CD4-positive, alpha-beta memory T cell (primary cell): ENCODE results near the gene GUCA1A. TPM values are rescaled to one million over a fixed set of nuclear protein-coding genes. Genes with fewer than 3 reads are reported as not detected.
A peak's percentile ranks its signal among the peaks of the same experiment; 100 is the strongest.
"Not testable (repeated sequence)": the region's sequence is repeated elsewhere in the genome, so short reads cannot be mapped to it uniquely, and the experiment has no call there.

ENCODE experiments used
- CTCF ChIA-PET: fragments of 350-600 bp; sonication (Branson Sonifier 250); formaldehyde crosslinking; loops from one replicate; lab custom pipeline; 2021; ENCODE audit warnings: inconsistent platforms; ENCODE audit not compliant: partially characterized antibody; lab: Charles Lee
- POLR2A ChIA-PET: fragments of 350-600 bp; sonication (Branson Sonifier 250); formaldehyde crosslinking; loops from one replicate; lab custom pipeline; 2021; ENCODE audit not compliant: partially characterized antibody; lab: Charles Lee
- DNase-seq, 5 donors: peaks; one replicate each; pipeline versions ENCODE4 v3.0.0 to v3.0.0-alpha.2; 2020 to 2022; ENCODE audit warnings: mixed read lengths in 1 of 5
- H3K27ac ChIP-seq: one replicate; pipeline ENCODE4 v1.7.0; 2013; ENCODE audit warnings: low read depth, low read length
- H3K27me3 ChIP-seq: 2 replicates; pipeline ENCODE4 v1.7.0; 2013; ENCODE audit warnings: mild to moderate bottlenecking, low read length, moderate library complexity; ENCODE audit not compliant: insufficient read depth
- H3K36me3 ChIP-seq: 2 replicates; pipeline ENCODE4 v1.7.0; 2013; ENCODE audit warnings: mild to moderate bottlenecking, low read length, moderate library complexity; ENCODE audit not compliant: insufficient read depth
- H3K4me1 ChIP-seq: 2 replicates; pipeline ENCODE4 v1.7.0; 2013; ENCODE audit warnings: mild to moderate bottlenecking, low read length, moderate library complexity; ENCODE audit not compliant: insufficient read depth
- H3K4me3 ChIP-seq, 2 donors: one replicate each; pipeline ENCODE4 v1.7.0; 2013; ENCODE audit warnings: low read length in 2 of 2, mild to moderate bottlenecking in 1 of 2
- H3K9me3 ChIP-seq, 2 donors: one replicate each; pipeline ENCODE4 v1.7.0; 2013; ENCODE audit warnings: low read length in 2 of 2, control low read depth in 1 of 2; ENCODE audit not compliant: control insufficient read depth in 1 of 2
- H3K27ac Mint-ChIP-seq, 7 donors: one replicate each; pipeline ENCODE4 v1.8.0; 2020 to 2021; ENCODE audit warnings: mixed read lengths in 7 of 7, mild to moderate bottlenecking in 6 of 7, inconsistent platforms in 3 of 7, moderate library complexity in 3 of 7
- H3K27me3 Mint-ChIP-seq, 2 donors: one replicate each; pipeline ENCODE4 v1.8.0; 2020 to 2021; ENCODE audit warnings: mixed read lengths in 2 of 2
- H3K36me3 Mint-ChIP-seq, 2 donors: one replicate each; pipeline ENCODE4 v1.8.0; 2020 to 2021; ENCODE audit warnings: mixed read lengths in 2 of 2, inconsistent platforms in 1 of 2, mild to moderate bottlenecking in 1 of 2
- H3K4me1 Mint-ChIP-seq, 4 donors: one replicate each; pipeline ENCODE4 v1.8.0; 2020 to 2021; ENCODE audit warnings: mixed read lengths in 4 of 4, mild to moderate bottlenecking in 1 of 4
- H3K4me3 Mint-ChIP-seq, 8 donors: one replicate each; pipeline ENCODE4 v1.8.0; 2020 to 2021; ENCODE audit warnings: mixed read lengths in 8 of 8, mild to moderate bottlenecking in 7 of 8, moderate library complexity in 6 of 8, inconsistent platforms in 3 of 8
- H3K9me3 Mint-ChIP-seq, 8 donors: one replicate each; pipeline ENCODE4 v1.8.0; 2020 to 2021; ENCODE audit warnings: mixed read lengths in 8 of 8, mild to moderate bottlenecking in 5 of 8, inconsistent platforms in 3 of 8, moderate library complexity in 1 of 8
- intact Hi-C: fragments of 100-400 bp; cut with micrococcal nuclease; formaldehyde crosslinking; loops from one replicate; pipeline ENCODE4 v1.15.1; 2023
- polyA plus RNA-seq, 2 donors: library from polyadenylated mRNA; unstranded; fragments of 300-500 nt; fragmentation: Illumina TruSeq; gene quantifications; one replicate each; pipeline ENCODE4 v1.2.3, GENCODE V29; 2021
- total RNA-seq, 2 experiments: library from RNA; stranded (reverse); gene quantifications; one replicate each; pipeline ENCODE4 v1.2.3, GENCODE V29; 2021

The GUCA1A gene
- total and polyA plus RNA-seq, 4 experiments from 2014 or later = not detected

- H3K27me3 Mint-ChIP-seq, H3K4me3 Mint-ChIP-seq, H3K4me3 ChIP-seq, H3K27me3 ChIP-seq, H3K4me1 Mint-ChIP-seq, intact Hi-C loops, H3K4me1 ChIP-seq, H3K27ac ChIP-seq, CTCF ChIA-PET, POLR2A ChIA-PET, DNase-seq, H3K9me3 ChIP-seq, H3K27ac Mint-ChIP-seq, H3K9me3 Mint-ChIP-seq: not testable (repeated sequence)
- peaks cover 45 to 62% of the 10 kb centered on the region in 2 donors for H3K36me3 Mint-ChIP-seq
- H3K36me3 ChIP-seq = peaks cover 39% of the 10 kb centered on the region
Observed at GRCh38 chr6:42207559-42207958, 34.4 kb downstream of the GUCA1A start.

GRCh38 chr6:42210551-42210950, 37.4 kb downstream of the GUCA1A start:
- POLR2A ChIA-PET = no interaction called here
- Mint-ChIP-seq H3K27me3 (no peaks in the 10 kb centered on the region), H3K27ac (no peak overlapping the region), H3K4me3 (no peak overlapping the region), H3K36me3 (peaks cover 46 to 63% of the 10 kb centered on the region in 2 donors), H3K9me3 (no peaks in the 10 kb centered on the region), H3K4me1 (peaks cover 3 to 7% (median 5%) of the 10 kb centered on the region in 4 donors)
- H3K4me1 ChIP-seq = peaks cover 11% of the 10 kb centered on the region
- intact Hi-C loops = loop anchor here (10.0 kb wide), 1 partner anchor 166 kb away; no protein-coding TSS in a partner anchor
- H3K27ac ChIP-seq = no peak overlapping the region
- H3K27me3 ChIP-seq = no peaks in the 10 kb centered on the region
- H3K9me3 ChIP-seq = no peaks in the 10 kb centered on the region
- peaks cover 55% of the 10 kb centered on the region for H3K36me3 ChIP-seq
- DNase-seq = no peak
- CTCF ChIA-PET = interaction anchor here (1.9 kb wide), 1 partner anchor 337 kb away, joined by 6 read pairs; no protein-coding TSS in a partner anchor
- H3K4me3 ChIP-seq = no peak overlapping the region

- CTCF ChIA-PET = interaction anchor here (0.6 to 1.9 kb wide), 2 partner anchors 336 to 390 kb away, joined by 3 to 6 read pairs; no protein-coding TSS in a partner anchor
- Histone ChIP-seq H3K4me1 (peaks cover 23% of the 10 kb centered on the region), H3K27ac (no peak overlapping the region), H3K4me3 (no peak overlapping the region), H3K9me3 (no peaks in the 10 kb centered on the region), H3K36me3 (peaks cover 55% of the 10 kb centered on the region), H3K27me3 (no peaks in the 10 kb centered on the region)
- Mint-ChIP-seq H3K9me3 (no peaks in the 10 kb centered on the region), H3K4me3 (no peak overlapping the region), H3K4me1 (peaks cover 6 to 19% (median 14%) of the 10 kb centered on the region in 4 donors), H3K27me3 (no peaks in the 10 kb centered on the region), H3K27ac (no peak overlapping the region), H3K36me3 (peaks cover 41 to 55% of the 10 kb centered on the region in 2 donors)
- POLR2A ChIA-PET = no interaction called here
- DNase-seq = no peak
- intact Hi-C loops = loop anchor here (10.0 kb wide), 1 partner anchor 167 kb away; no protein-coding TSS in a partner anchor
Observed at GRCh38 chr6:42211726-42212125, 38.6 kb downstream of the GUCA1A start.

GRCh38 chr6:42212442-42212841, 39.3 kb downstream of the GUCA1A start:
- H3K4me3 ChIP-seq = no peak overlapping the region
- H3K4me1 Mint-ChIP-seq = peaks cover 9 to 24% (median 17%) of the 10 kb centered on the region in 4 donors
- intact Hi-C loops = loop anchor here (10.0 kb wide), 1 partner anchor 168 kb away; no protein-coding TSS in a partner anchor
- H3K9me3 ChIP-seq = no peaks in the 10 kb centered on the region
- H3K27ac ChIP-seq = no peak overlapping the region
- peaks cover 39 to 54% of the 10 kb centered on the region in 2 donors for H3K36me3 Mint-ChIP-seq
- DNase-seq = no peak
- ChIA-PET POLR2A (no interaction called here), CTCF (interaction anchor here (0.6 to 1.9 kb wide), 3 partner anchors 335 to 390 kb away, joined by 3 to 6 read pairs (median 4); no protein-coding TSS in a partner anchor)
- peaks cover 55% of the 10 kb centered on the region for H3K36me3 ChIP-seq
- no peak overlapping the region for H3K4me3 Mint-ChIP-seq
- no peak overlapping the region for H3K27ac Mint-ChIP-seq
- no peaks in the 10 kb centered on the region for H3K27me3 Mint-ChIP-seq
- H3K9me3 Mint-ChIP-seq = no peaks in the 10 kb centered on the region
- no peaks in the 10 kb centered on the region for H3K27me3 ChIP-seq
- peaks cover 29% of the 10 kb centered on the region for H3K4me1 ChIP-seq

- Mint-ChIP-seq H3K4me1 (peaks cover 12 to 28% (median 20%) of the 10 kb centered on the region in 4 donors), H3K36me3 (peaks cover 18 to 25% of the 10 kb centered on the region in 2 donors), H3K27ac (peak overlapping the region in 6 of 7 donors; percentile 6 to 82 (median 54)), H3K4me3 (peak overlapping the region; percentile 61 to 81 (median 76))
- not testable (repeated sequence) for H3K9me3 ChIP-seq, H3K27me3 ChIP-seq, DNase-seq, H3K4me3 ChIP-seq, H3K27me3 Mint-ChIP-seq, H3K27ac ChIP-seq, H3K9me3 Mint-ChIP-seq
- intact Hi-C loops = loop anchor here (10.0 kb wide), 1 partner anchor 172 kb away; no protein-coding TSS in a partner anchor
- ChIA-PET POLR2A (interaction anchor here (1.1 to 2.3 kb wide), 7 partner anchors 173 to 663 kb away, joined by 3 to 8 read pairs (median 6); partner anchors contain the start of genes BYSL, MED20, RPL7L1 and TOMM6), CTCF (interaction anchor here (1.1 to 5.4 kb wide), 8 partner anchors 10 to 431 kb away, joined by 3 to 59 read pairs (median 5); partner anchors contain the start of genes MED20 and TOMM6)
- Histone ChIP-seq H3K36me3 (peaks cover 25% of the 10 kb centered on the region), H3K4me1 (peaks cover 29% of the 10 kb centered on the region)
Observed at GRCh38 chr6:42216495-42216894, 43.3 kb downstream of the GUCA1A start.

- Mint-ChIP-seq H3K4me1 (peaks cover 12 to 28% (median 20%) of the 10 kb centered on the region in 4 donors), H3K27me3 (no peaks in the 10 kb centered on the region), H3K4me3 (peak overlapping the region; percentile 95 to 99 (median 98)), H3K9me3 (no peaks in the 10 kb centered on the region), H3K27ac (peak overlapping the region; percentile 90 to 98 (median 97)), H3K36me3 (peaks cover 18 to 21% of the 10 kb centered on the region in 2 donors)
- H3K4me3 ChIP-seq = peak overlapping the region; percentile 71 to 72
- H3K4me1 ChIP-seq = peaks cover 29% of the 10 kb centered on the region
- intact Hi-C loops = loop anchor here (1.0 to 10.0 kb wide), 9 partner anchors 172 to 662 kb away; partner anchors contain the start of genes BYSL, MED20, PRICKLE4 and RPL7L1
- CTCF ChIA-PET = interaction anchor here (0.7 to 5.4 kb wide), 12 partner anchors 9 to 431 kb away, joined by 3 to 59 read pairs (median 4); partner anchors contain the start of genes MED20, TAF8 and TOMM6
- H3K36me3 ChIP-seq = peaks cover 18% of the 10 kb centered on the region
- H3K27ac ChIP-seq = peak overlapping the region; percentile 81
- DNase-seq = no peak
- H3K9me3 ChIP-seq = no peaks in the 10 kb centered on the region
- POLR2A ChIA-PET = interaction anchor here (0.8 to 2.3 kb wide), 9 partner anchors 8 to 662 kb away, joined by 3 to 8 read pairs (median 4); partner anchors contain the start of genes BYSL, MED20, RPL7L1 and TOMM6
- no peaks in the 10 kb centered on the region for H3K27me3 ChIP-seq
Observed at GRCh38 chr6:42217157-42217518, 44.0 kb downstream of the GUCA1A start.
